ENCODE results near the gene UBE2H.
"Not testable (repeated sequence)": the region's sequence is repeated elsewhere in the genome, so short reads cannot be mapped to it uniquely, and the experiment has no call there.

Gene UBE2H

DNA sequence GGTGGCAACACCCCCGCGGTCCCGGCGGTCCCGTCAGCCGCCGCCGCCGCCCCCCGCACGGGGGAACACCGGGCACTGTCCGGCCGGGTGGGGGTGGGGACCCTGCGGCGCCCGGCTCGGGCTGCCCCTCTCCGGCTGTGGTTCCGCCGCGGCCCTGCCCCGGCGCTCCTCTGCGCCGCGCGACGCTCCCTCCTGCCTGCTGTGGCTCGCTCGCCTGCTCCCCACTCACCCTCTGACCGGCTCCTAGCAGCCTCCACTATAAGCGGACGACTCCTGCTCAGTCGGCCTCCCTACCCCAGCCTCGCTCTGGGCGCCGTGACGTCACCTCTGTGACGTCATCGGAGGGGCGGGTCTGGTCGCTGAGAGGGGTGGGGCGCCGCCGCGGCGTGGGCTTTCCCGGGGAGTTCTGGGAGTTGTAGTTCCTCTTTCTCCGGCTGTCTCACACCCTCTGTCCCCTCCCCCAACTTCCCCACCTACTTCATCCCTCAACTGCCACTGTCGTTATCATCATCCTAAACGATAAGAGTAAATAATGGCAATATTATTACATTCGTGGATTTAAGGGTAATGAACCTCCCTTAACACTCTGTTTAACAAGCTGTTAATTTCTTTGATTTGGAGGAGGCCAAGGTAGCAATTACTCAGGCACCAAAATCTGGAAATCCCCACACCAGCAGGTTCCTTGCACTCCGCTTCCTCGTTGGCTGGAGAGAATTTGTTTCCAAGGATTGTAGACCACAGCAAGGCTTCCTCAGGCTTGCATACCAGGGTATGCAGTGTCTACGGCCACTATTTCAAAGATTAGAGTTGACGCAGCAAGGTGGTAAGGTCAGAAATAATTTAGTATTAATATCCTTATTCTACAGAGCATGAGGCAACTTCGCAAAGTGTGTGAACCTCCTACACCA, at the start of gene UBE2H:
UBE2H (minus strand) TSS at position 308 of the 908 bp plus-strand sequence. CDS start 405 bp downstream, outside the sequence.
- DNase-seq (ENCODE audit: low spot score), result peak; percentile 91

- no peak for DNase-seq (ENCODE audit: low spot score)
These were observed 45.7 kb upstream of the UBE2H start for GRCh38 chr7:129998446-129998845.

GRCh38 chr7:129997285-129997684, 44.5 kb upstream of the UBE2H start:
- DNase-seq (ENCODE audit: low spot score), result no peak

DNA sequence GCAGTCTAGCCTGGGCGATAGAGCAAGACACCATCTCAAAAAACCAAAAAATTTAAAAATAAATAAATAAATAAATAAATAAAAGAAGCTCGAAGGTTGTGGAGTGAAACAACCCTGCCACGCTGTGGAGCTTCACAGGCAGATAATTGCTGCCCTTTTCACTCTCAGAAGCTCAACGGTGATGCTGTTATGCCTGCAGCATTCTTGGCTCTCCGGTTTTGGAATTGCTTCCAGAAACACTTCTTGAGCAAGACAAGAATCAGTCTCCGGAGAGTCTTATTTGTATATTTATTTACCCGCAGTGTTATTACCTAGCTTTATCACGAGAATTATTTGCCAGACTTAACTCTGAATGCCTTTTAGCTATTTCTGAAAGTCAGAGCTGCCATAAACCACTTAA, 40.5 kb upstream of the UBE2H start:
- no peak for DNase-seq (ENCODE audit: low spot score)

DNA sequence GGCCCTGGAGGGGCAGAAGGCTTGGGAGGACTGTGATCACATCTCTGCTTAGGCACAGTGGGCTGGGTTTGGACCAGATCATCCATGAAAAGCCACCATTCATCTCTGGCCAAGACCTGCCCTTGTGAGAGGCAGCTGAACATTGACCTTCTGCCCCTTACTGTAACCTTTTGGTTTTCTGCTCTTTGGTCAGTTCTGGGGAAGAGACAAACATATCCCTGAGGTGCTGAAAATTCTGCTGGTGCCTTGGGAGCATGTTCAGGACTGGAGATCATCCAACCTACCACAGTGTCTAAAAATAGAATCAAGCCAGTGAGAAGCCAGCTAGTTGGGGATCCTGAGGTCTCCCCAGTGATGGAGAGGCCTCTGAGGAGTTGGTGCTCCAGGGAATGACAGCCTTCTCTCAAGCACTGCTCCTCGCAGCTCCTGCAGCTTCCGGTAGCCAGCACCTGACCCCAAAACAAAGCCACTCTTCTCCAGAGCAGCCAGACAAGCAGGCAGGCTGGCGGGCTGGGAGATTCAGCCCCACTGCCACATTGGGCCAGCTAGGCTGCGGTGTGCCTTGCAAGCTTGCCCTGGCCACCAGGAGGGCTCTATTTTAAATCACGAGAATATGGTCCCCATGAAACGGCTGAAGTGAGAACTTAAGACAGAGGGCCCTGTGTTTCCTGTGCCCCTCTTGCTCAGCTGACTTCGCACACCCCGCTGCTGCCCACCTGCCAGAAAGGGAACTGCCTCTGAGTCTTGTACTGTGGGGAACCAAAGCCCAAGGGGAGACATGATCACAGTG, 37.8 kb upstream of the UBE2H start:
- no peak for DNase-seq (ENCODE audit: low spot score)

DNA sequence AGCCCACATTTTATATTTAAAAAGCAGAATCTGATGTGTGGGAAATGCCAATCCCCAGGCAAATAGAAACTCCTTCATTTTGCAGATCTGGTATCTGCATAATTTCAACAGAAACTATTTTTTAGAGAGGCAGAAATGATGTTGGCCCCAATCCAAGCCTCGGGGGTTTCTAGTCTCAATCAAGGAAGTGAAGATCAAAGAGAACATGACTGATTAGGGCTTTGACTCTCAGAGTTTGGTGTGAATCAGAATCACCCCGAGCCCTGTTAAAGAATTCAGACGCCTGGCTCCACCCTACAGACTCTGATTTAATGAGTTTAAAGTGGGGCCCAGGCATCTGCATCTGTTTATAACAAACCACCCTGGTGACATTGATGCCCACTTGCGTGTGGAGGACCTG, 36.7 kb upstream of the UBE2H start:
- DNase-seq (ENCODE audit: low spot score), result peak; percentile 58

DNA sequence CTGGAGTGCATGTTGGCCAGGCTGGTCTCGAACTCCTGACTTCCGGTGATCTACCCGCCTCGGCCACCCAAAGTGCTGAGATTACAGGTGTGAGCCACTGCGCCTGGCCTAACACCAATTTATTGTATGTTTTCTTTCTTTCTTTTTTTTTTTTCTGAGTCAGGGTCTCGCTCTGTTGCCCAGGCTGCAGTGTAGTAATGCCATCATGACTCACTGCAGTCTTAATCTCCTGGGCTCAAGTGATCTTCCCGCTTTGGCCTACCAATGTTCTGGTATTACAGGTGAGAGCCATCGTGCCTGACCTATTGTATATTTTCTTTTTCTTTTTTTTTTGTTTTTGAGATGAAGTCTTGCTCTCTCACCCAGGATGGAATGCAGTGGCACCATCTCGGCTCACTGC, 33.8 kb upstream of the UBE2H start:
- DNase-seq (ENCODE audit: low spot score), result no peak

- DNase-seq (ENCODE audit: low spot score), result no peak
These were observed 27.9 kb upstream of the UBE2H start for GRCh38 chr7:129980667-129981066.

DNA sequence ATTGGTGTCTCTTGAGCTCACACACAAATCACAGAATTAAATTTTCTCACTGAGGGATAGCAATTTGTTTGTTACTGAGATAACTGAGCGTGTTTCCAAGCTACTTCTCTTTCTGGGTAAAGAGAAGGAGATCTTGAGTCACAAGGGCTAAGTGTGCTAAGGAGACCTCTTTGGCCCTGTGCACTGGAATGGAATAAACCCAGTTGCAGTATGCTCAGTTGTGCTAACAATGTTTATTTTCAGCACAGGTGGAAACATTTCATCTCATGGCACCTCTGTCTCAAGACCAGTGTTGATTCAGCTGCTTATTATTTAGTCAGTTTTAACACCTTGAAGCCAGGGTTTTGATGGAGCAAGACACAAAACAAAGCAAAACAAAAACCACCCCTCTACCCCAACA, 22.5 kb upstream of the UBE2H start:
- DNase-seq (ENCODE audit: low spot score), result no peak

GRCh38 chr7:129970816-129971215, 18.1 kb upstream of the UBE2H start:
- DNase-seq (ENCODE audit: low spot score), result no peak

- DNase-seq (ENCODE audit: low spot score), result peak; percentile 75
These were observed 17.2 kb upstream of the UBE2H start for GRCh38 chr7:129969881-129970446.

DNA sequence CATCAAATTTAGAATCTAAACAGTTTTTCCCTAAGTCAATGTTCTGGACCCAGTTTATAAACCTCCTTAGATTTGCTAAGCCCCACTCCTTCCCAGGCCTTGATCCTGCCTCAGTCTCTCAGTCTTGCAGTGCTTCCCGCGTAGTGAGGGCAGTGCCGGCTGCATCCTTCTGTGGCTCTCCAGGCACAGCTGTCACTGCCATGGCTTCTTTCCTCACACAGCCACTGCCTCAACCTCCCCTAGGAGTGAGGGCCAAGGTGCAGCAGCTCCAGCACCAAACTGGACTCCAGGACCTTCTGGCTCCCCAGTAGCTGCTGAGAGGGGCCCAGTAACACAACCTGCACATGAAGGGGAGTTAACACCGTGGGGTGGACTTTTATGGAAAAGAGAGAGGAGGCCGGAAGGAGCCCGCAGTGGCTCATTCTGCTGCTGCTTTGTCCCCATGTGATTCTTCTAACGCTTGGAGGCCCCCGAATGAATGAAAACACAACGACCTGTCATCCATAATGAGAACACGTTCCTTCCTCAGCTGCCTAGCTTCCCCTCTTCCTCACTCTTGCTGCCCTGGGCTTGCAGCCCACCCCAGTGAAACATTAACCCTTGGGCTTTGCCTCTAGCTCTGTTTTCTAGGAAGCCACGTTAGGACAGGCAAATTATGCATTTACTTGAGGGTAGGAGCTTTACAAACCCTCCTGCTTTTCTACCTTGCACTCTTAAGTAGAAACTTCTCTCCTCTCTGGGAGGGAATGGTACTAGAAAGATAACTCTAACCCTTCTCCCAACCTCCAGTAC, 16.0 kb upstream of the UBE2H start:
- no peak for DNase-seq (ENCODE audit: low spot score)

GRCh38 chr7:129960204-129960475, 7.4 kb upstream of the UBE2H start:
- not testable (repeated sequence) for DNase-seq (ENCODE audit: low spot score)

DNA sequence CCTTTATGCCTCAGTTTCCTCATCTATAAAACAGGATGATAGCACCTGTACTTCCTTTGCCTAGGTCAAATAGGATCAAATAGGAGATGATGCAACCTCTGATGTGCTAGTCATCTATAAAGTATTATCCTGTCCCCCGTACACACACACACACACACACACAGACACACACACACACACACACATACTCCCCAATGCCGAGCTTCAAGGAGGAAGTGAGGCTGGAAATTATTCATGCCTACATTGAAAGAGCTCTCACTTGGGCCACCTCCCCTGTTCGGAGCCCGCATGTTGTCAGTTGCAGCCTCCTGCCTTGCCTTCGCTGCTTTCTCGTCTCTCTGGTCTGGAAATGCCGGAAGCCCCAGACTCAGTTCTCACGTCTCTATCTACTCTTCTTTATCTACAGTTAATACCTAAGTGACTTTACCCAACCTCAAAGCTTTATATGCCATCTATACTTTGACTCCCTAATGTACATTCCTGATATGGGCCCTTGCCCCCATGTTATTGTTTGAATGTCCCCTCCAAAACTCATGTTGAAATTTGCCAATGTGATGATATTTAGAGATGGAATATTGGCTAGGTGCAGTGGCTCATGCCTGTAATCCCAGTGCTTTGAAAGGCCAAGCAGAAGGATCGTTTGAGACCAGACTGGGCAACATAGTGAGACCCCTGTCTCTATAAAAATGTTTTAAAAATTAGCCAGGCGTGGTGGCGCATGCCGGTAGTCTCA, 6.9 kb upstream of the UBE2H start:
- DNase-seq (ENCODE audit: low spot score), result peak; percentile 48

DNA sequence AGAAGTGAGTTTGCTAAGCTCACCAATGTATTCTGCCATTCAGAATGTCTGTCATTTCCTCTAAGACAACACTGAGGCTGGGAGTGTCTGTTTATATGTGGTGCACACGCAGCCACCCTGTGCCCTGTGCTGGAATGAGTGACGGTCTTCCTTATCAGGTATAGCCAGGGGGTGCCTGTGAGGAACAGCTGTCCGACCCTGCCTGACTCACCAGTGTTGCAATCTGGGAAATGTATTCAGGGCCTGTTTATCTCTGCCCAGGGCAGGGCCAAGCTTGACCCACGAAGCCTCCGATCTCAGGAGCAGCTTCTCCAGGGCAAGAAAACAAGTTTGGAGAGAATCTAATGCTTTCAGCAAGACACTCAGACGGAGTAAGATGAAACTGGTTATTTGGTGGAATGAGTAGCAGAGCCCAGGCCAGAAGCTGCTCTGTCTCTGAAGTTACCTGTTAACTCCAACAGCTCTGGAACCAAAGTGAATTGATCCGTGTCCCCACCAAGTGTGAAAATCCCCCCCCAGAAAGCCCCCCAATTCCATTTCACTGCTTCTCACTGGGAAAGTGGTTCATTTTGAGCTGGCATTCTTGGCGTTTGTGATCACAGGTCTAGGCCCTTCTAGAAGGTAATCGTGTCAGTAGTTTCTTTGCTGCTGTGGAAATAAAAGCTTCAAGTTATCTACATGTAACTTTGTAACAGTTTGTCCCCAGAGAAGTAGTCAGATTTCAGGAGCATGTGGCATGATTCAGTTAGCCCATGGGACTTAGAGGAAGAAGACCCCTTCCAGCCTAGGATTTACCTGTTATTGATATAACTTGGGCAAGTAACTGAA, 6.1 kb upstream of the UBE2H start:
- DNase-seq (ENCODE audit: low spot score), result peak; percentile 75

GRCh38 chr7:129955993-129956543, 3.3 kb upstream of the UBE2H start:
- no peak for DNase-seq (ENCODE audit: low spot score)

- DNase-seq (ENCODE audit: low spot score), result peak; percentile 41
These were observed 591 bp downstream of the UBE2H start for GRCh38 chr7:129952086-129952652.

GRCh38 chr7:129951226-129952085, 1.3 kb downstream of the UBE2H start:
- DNase-seq (ENCODE audit: low spot score), result no peak

DNA sequence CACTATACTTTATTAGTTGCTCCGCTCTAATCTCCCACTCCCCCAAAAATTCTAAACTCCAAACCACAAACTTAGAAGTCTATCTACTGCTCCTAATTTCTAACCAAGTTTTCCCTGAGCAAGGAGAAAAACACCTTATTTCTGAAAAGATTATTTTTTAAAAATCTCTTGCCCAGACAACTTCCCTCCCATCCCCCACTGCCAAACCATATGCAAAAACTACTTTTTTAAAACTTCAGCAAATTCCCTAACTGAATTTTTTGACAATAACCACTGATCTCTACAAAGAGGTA, 1.9 kb downstream of the UBE2H start:
- no peak for DNase-seq (ENCODE audit: low spot score)
